ENCODE data around the gene PDS5B.
"Not testable (repeated sequence)": the region's sequence is repeated elsewhere in the genome, so short reads cannot be mapped to it uniquely, and the experiment has no call there.

Gene PDS5B

GRCh38 chr13:32822771-32823170, 236.5 kb downstream of the PDS5B start:
- no peak for DNase-seq

GRCh38 chr13:32823597-32823996, 237.3 kb downstream of the PDS5B start:
- no peak for DNase-seq

DNA sequence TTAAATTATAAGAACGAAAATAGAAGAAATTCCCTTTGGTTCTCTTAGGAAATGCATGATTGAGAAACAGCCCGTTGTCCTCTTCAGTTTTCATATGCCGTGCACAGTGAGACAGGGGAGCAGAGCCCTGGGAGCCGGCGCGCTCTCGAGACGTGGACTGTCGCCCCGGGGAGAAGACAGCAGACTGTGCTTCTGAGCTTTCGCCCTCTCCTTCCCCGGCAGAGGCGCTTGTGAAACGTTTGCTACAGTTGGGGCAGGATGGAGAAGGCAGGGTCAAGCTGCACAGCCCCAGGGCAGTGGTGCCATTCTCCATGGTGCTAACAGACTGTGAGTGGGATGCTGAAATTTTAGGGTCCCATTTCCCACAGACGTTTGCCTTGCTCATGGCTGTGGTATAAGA, 237.8 kb downstream of the PDS5B start:
- DNase-seq: no peak

DNA sequence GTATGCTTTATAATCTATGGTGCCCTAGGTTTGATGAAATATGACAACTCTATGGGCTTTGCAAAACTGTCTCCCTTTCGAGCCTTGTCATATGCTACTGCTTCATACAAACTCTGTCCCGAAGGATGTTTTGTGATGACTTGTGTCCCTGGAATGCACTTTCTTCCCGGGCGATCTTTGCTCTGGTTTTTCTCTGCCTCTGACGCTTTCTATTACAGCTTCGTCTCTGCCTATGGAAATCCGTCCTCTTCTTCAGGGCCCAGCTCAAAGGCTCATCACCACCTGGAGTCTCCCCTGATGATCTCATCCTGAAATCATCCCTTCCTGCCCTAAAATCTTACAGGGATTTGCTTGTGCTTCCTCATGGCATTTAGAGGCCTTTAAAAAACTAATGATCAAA, 238.4 kb downstream of the PDS5B start:
- no peak for DNase-seq

- DNase-seq: no peak
These were observed 239.2 kb downstream of the PDS5B start for GRCh38 chr13:32825481-32825880.

DNA sequence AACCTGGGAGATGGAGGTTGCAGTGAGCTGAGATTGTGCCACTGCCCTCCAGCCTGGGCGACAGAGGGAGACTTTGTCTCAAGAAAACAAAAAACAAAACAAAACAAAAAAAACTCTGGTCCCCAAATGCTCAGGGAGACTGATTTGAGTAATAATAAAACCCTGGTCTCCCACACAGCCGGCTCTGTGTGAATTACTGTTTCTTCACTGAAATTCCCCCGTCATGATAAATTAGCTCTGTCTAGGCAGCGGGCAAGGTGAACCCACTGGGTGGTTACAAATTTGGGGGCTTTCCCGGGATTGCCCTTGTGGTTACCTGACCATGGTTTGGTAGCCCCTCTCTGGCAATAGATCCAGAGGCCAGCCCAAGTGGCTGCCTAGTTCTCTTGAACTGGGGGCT, 240.1 kb downstream of the PDS5B start:
- DNase-seq: not testable (repeated sequence)

All from stimulated activated CD4-positive, alpha-beta T cell treated with anti-CD3 and anti-CD28 coated beads, Interleukin-12 subunit alpha, Interleukin-12 subunit beta, amount 100 ng/mL, for 4 hours (primary cell).